GM21529 (cell line): ENCODE data around the gene BCAS3.
"Not testable (repeated sequence)": the region's sequence is repeated elsewhere in the genome, so short reads cannot be mapped to it uniquely, and the experiment has no call there.

Experiments
- ATAC-seq: cut with Tn5 transposase; IDR thresholded peaks from one replicate; pipeline ENCODE4 v1.9.1; 2021; ENCODE audit not compliant: unreplicated experiment

The BCAS3 gene

GRCh38 chr17:61144617-61145564 lies 467.2 kb downstream of the BCAS3 start:
- ATAC-seq: no peak

DNA sequence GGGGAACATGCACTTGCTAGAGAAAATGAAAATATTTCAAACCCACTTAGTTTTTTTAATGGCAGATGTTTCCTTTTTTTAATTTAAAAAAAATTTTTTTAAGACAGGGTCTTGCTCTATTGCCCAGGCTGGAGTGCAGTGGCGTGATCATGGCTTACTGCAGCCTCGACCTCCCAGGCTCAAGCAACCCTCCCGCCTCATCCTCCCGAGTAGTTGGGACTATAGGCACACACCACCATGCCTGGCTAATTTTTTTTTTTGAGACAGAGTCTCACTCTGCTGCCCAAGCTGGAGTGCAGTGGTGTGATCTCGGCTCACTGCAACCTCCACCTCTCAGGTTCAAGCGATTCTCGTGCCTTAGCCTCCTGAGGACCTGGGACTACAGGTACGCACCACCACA lies 469.2 kb downstream of the BCAS3 start:
- ATAC-seq: not testable (repeated sequence)

GRCh38 chr17:61149106-61149825 lies 471.6 kb downstream of the BCAS3 start:
- no peak for ATAC-seq

- ATAC-seq: no peak
Measured at GRCh38 chr17:61149862-61150362, 472.3 kb downstream of the BCAS3 start.

GRCh38 chr17:61150686-61151299 lies 473.1 kb downstream of the BCAS3 start:
- no peak for ATAC-seq

- ATAC-seq: no peak
Measured at GRCh38 chr17:61152898-61153297, 475.2 kb downstream of the BCAS3 start.

- no peak for ATAC-seq
Measured at GRCh38 chr17:61155590-61156237, 478.1 kb downstream of the BCAS3 start.

DNA sequence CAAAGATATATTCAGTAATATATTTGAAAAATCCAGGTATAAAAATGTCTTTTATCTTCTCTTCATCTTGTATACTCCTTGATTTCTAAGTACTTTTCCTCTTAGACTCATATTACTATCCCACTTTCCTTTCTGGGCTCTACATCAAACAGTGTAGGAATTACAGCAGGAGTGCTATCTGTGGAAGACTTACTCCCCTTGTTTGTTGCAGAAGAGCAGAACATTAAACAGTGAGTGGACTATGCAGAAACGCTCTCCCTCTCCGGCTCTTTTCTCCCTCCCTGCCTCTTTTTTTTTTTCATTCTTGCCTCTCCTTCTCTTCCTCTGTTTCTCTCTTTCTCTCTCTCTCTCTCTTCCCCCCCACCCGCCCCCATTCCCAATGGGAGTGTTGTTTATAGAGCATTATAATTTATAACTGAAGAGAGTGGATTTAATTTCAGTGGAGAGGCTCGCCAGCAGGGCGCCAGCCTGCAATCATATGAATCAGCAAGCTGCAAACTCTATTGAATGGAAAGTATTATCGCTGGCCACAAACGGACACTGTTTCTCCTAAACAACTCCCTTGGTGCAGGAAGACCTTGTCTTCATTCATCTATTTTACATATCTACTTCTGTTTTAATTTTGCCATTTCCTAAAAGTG lies 479.7 kb downstream of the BCAS3 start:
- no peak for ATAC-seq

DNA sequence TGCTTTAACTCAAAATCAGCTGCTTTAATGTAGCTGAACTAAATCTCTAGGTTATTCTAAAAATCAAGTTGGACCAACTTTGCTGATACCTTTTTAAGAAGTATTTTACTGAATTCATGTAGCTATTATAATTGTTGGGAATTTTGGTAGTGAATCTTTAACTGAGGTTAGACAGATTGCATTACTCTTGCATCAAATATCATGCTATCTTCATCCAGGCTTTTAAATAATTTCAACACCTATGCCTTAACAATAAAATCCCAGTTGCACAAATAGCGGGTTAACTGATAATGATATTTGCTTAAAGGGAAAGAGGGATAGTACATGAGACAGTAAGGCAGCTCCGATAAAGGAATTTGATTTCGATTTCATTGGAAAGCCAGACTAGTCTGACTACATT lies 480.7 kb downstream of the BCAS3 start:
- ATAC-seq: no peak

GRCh38 chr17:61159221-61159814 lies 481.7 kb downstream of the BCAS3 start:
- ATAC-seq: no peak

- ATAC-seq: no peak
Measured at GRCh38 chr17:61160204-61160603, 482.6 kb downstream of the BCAS3 start.

DNA sequence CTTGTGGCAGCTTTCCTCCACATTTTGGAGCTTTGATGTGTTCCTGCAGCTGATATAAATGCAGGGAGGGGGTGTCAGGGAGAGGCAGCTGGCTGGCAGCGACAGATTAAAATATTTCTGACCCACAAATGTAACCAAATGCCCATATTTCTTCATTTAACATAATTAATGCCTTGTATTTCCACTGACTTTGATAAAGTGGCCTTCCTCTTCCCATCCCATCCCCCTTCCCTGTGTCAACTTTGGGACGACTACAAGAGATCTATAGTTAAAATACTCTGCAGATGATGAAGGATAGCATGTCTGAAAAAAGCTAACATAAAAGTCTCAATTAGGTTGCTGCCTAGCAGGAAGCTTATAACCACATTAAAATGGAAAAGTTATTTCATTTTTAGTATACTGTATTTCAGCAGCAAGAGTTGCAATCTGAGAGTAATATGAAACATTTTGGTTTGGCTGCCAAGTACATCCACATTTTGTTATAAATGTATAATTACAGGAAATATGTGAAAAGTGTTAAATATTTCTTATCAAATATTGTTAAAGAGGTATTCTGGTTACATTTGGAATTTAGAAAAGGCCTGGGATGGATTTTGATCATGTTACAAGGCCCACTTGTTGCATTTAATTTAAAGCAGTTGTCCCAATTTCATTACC lies 483.3 kb downstream of the BCAS3 start:
- no peak for ATAC-seq

DNA sequence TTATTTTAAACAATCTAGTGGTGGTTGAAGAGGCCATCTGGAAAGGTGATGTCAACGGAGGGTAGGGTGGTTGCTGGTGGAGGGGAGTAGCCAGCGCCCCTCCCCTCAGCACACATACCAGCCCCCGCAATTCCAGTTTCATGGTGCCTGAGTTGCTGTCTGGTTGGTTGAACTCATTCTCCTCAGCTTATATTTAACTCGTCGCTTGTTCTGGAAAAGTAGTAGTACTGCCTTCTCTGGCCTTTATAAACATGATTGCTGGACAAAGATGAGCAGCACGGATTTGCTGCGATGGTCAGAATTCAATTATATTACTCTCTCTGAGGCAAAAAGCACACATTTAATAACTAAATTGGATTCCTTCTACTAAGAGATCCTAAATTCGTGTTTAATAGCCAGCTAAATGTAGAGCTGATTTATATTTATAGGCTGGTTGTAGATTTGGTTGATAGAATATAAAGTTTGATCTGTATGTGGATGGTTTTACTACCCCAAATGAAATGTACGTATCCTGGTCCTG lies 484.0 kb downstream of the BCAS3 start:
- no peak for ATAC-seq

- ATAC-seq: no peak
Measured at GRCh38 chr17:61164517-61164916, 486.9 kb downstream of the BCAS3 start.

DNA sequence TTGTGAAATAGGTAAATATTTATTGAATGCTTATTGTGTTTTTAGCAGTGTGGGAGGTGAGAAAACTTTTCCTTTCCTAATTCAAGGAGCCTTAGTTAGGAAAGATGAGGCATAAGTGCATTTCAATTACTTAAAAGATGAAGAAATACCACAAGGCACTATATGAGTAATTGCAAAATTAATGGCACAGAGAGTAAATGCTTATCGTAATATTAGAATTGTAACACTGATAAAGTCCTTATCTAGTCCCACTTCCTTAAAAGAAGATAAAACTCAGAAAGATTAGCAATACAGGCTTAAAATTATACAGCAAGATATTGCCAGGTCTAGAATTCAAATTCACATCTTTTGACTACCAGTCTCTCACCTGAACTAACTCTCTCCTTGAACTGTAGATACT lies 489.4 kb downstream of the BCAS3 start:
- ATAC-seq: no peak

GRCh38 chr17:61168506-61168905 lies 490.9 kb downstream of the BCAS3 start:
- no peak for ATAC-seq

- ATAC-seq: no peak
Measured at GRCh38 chr17:61174310-61174709, 496.7 kb downstream of the BCAS3 start.

GRCh38 chr17:61175298-61176142 lies 497.9 kb downstream of the BCAS3 start:
- ATAC-seq: no peak
